ENCODE measurements around the gene MYO5A.

Gene MYO5A

DNA sequence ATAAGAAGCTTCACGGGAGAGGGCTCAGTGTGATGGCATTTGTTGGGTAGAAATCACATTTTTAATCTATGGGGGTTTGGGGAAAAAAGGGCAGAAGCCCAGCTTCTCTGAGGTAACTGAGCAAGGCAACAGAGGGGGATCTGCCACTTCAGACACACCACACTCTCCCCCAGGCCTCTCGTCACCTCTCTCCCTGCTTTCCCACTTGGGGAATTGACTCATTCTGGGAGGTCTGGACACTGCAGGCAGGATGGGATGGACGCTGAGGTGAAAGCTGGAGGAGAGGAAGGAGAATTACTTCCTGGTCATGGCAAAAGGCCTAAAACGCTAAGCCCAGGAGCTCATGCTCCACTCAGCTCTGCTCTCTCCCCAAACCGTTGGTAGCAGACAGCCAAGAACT is 266.3 kb downstream of the MYO5A start:
- TF ChIP-seq GATA3 (IDR thresholded peaks at IDR 0.05; ENCODE audit: low read depth, low read length), result no peak
- no peak for TF ChIP-seq GATA2 (IDR thresholded peaks at IDR 0.05; ENCODE audit: low read depth, low read length)

DNA sequence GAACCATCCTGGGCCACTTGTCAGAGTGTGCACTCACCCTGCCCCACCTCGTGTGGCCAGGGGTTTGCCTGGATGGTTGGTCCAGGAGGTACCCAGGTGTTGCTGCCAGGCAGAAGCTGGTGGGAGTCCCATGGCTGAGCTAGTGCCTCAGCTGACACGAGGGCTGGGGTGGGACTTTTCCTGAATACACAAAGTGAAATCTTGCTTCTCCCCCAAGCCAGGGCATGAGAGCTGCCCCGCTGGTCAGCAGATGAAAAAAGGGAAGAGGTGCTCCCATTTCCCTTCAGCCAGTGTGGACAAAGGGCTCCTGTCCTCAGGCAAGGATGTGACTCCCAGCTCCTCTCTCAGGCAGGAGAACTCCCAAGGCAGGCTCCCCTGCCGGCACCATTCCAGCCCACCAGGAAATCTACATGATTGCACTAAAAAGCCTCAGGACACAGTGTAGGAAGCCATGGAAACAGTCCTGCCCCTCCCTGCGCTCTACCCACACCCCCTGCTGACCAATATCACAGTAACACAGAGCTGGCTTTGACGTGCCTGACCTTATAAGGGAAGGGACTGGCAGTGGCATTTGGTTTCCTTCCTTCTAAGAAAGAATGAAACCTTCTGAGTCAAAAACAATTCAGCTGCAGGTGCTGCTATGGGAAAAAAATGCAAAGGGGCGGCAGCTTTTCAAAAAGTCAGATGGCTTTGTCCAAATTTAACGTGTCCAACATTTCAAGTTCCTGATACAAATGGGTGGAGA is 267.0 kb downstream of the MYO5A start:
- TF ChIP-seq GATA2 (IDR thresholded peaks at IDR 0.05; ENCODE audit: low read depth, low read length) (no peak), GATA3 (IDR thresholded peaks at IDR 0.05; ENCODE audit: low read depth, low read length) (no peak)

DNA sequence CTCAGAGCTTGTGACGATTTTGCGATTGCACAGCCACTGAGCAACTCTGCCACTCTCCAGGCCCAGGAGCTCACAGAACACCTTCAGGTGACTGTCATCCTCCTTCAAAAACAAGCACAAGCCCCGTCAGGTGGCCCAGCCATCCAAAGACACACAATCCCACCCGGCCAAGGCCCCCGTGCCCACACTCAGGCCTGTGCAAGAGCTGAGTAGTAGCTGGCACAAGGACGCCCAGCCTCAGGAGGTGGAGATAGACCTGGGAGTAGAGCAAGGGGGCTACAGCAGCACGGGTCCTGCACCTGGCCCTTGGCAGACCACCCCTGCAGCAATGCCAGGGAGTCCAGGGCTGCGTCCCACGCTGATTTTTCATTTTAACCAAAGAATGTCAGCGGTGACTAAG is 267.7 kb downstream of the MYO5A start:
- TF ChIP-seq GATA2 (IDR thresholded peaks at IDR 0.05; ENCODE audit: low read depth, low read length) (no peak), GATA3 (IDR thresholded peaks at IDR 0.05; ENCODE audit: low read depth, low read length) (no peak)

DNA sequence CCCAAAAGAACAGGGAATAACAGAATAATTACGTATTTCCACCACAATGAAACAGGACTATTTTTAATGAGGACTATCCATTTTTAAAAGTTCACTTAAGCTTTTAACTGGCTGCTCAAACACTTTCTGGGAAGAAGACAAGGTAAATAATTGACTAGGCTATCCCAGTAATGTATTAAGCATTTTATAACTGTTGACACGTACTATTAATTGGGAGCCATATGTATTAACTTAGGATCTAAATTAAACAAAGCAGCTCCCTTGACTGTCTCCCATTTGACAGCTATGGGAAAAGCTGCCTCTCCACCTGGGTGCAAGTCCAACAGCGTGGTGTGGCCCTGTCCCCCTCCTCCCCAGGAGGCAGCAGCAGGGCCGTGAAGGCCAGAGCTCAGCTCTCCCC is 269.2 kb downstream of the MYO5A start:
- no peak for TF ChIP-seq GATA2 (IDR thresholded peaks at IDR 0.05; ENCODE audit: low read depth, low read length)
- TF ChIP-seq GATA3 (IDR thresholded peaks at IDR 0.05; ENCODE audit: low read depth, low read length), result no peak

DNA sequence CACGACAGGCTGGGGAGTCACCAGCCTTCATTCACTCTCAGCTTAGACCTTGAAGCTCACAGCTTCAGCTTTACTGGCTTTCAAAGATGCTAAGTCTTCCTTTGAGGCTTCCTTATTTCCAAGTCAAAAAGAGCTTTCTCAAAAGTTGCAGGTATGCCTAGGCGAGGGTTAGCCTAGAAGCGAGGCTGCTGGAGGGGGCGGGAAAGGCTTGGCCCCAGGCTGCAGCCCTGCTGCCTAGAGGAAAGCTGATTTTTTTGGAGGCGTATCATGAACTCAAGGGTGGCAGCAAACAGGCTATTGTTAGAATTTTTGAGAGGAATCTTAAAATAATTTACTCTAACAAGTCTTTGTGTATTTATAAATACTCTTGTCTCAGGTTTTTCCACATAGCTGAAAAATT is 270.2 kb downstream of the MYO5A start:
- no peak for TF ChIP-seq GATA2 (IDR thresholded peaks at IDR 0.05; ENCODE audit: low read depth, low read length)

DNA sequence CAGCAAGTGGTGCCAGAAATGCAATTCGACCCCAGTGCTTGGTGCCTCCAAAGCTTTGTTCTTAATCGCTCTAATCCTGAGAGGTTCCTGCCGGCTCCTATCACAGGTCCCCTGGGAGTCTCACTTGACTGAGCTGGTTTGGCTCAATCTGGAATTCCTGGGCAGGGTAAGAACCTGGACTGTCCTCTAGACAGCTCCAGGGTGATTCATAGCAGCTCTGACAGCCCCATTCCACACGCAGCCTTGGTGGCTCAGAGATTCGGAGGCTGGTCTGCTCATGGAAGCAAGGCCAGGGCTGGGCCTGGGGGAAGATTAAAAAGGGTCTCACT is 271.0 kb downstream of the MYO5A start:
- TF ChIP-seq GATA2 (IDR thresholded peaks at IDR 0.05; ENCODE audit: low read depth, low read length) (no peak), GATA3 (IDR thresholded peaks at IDR 0.05; ENCODE audit: low read depth, low read length) (no peak)
